KMS-11 (cell line): Measurements from ENCODE around the gene FSTL1.
A peak's percentile ranks its signal among the peaks of the same experiment; 100 is the strongest.

ENCODE experiments used
- H2AFZ ChIP-seq: fragments of 200-600 bp; sonication (generic); 2 replicates; pipeline ENCODE4 v1.6.1; 2016; ENCODE audit warnings: antibody characterized with exemption, mixed run types, low read depth
- H3K27ac ChIP-seq: fragments of 200-600 bp; sonication (generic); 2 replicates; pipeline ENCODE4 v1.6.1; 2016; ENCODE audit warnings: mild to moderate bottlenecking, mixed run types
- H3K27me3 ChIP-seq: fragments of 200-600 bp; sonication (generic); 2 replicates; pipeline ENCODE4 v1.6.1; 2017; ENCODE audit warnings: mild to moderate bottlenecking, low read depth, mixed run types, moderate library complexity; ENCODE audit not compliant: insufficient read depth
- H3K36me3 ChIP-seq: fragments of 200-600 bp; sonication (generic); 2 replicates; pipeline ENCODE4 v1.6.1; 2017; ENCODE audit warnings: mild to moderate bottlenecking, mixed run types; ENCODE audit not compliant: insufficient read depth
- H3K4me1 ChIP-seq: fragments of 200-600 bp; sonication (generic); 2 replicates; pipeline ENCODE4 v1.6.1; 2016; ENCODE audit warnings: mild to moderate bottlenecking, low read depth, mixed run types; ENCODE audit not compliant: poor library complexity, severe bottlenecking
- H3K4me2 ChIP-seq: fragments of 200-600 bp; sonication (generic); 2 replicates; pipeline ENCODE4 v1.7.0; 2016; ENCODE audit warnings: mild to moderate bottlenecking, mixed run types
- H3K4me3 ChIP-seq: fragments of 200-600 bp; sonication (generic); IDR thresholded peaks from 2 replicates; pipeline ENCODE4 v1.6.1; 2017; ENCODE audit warnings: low read depth, low read length, mixed read lengths; ENCODE audit not compliant: insufficient read depth
- H3K79me2 ChIP-seq: fragments of 200-600 bp; sonication (generic); 2 replicates; pipeline ENCODE4 v1.6.1; 2016; ENCODE audit warnings: low read depth, mixed run types; ENCODE audit not compliant: insufficient read depth
- H3K9ac ChIP-seq: fragments of 200-600 bp; sonication (generic); 2 replicates; pipeline ENCODE4 v1.6.1; 2016; ENCODE audit warnings: mild to moderate bottlenecking, mixed run types
- H4K20me1 ChIP-seq: fragments of 200-600 bp; sonication (generic); 2 replicates; pipeline ENCODE4 v1.6.1; 2016; ENCODE audit warnings: mild to moderate bottlenecking, mixed run types; ENCODE audit not compliant: insufficient read depth
- CTCF ChIP-seq: fragments of 200-600 bp; sonication (generic); conservative IDR thresholded peaks from 2 replicates; pipeline ENCODE4 v1.6.1; 2017; ENCODE audit warnings: low read depth, mild to moderate bottlenecking, antibody characterized with exemption, low read length, moderate library complexity, mixed read lengths

FSTL1 gene

GRCh38 chr3:120418446-120418845 lies 32.3 kb downstream of the FSTL1 start:
- Histone ChIP-seq H3K4me3 (no peak overlapping the region), H3K4me1 (peaks cover 16% of the 10 kb centered on the region), H2AFZ (peak overlapping the region; percentile 94; the same call in 1 of the 2 replicates), H3K27me3 (no peaks in the 10 kb centered on the region), H3K79me2 (no peaks in the 10 kb centered on the region), H3K36me3 (no peaks in the 10 kb centered on the region), H3K27ac (no peak overlapping the region), H3K9ac (no peak overlapping the region), H4K20me1 (no peaks in the 10 kb centered on the region), H3K4me2 (peak overlapping the region; percentile 29)
- TF ChIP-seq CTCF, result no peak

- Histone ChIP-seq H4K20me1 (no peaks in the 10 kb centered on the region), H3K79me2 (no peaks in the 10 kb centered on the region), H3K4me2 (peak overlapping the region; percentile 47), H3K36me3 (no peaks in the 10 kb centered on the region), H3K4me1 (peaks cover 16% of the 10 kb centered on the region), H2AFZ (peak overlapping the region; percentile 94), H3K27me3 (no peaks in the 10 kb centered on the region), H3K4me3 (peak overlapping the region; percentile 84), H3K27ac (peak overlapping the region; percentile 17), H3K9ac (peak overlapping the region; percentile 25; the same call in 1 of the 2 replicates)
- TF ChIP-seq CTCF, result peak; percentile 90
Measured at GRCh38 chr3:120417272-120417911, 33.4 kb downstream of the FSTL1 start.

- Histone ChIP-seq H3K79me2 (no peaks in the 10 kb centered on the region), H3K4me1 (peaks cover 16% of the 10 kb centered on the region), H3K27ac (no peak overlapping the region), H3K36me3 (no peaks in the 10 kb centered on the region), H3K4me2 (peak overlapping the region; percentile 37; the same call in 1 of the 2 replicates), H2AFZ (peak overlapping the region; percentile 94), H4K20me1 (no peaks in the 10 kb centered on the region), H3K9ac (no peak overlapping the region), H3K27me3 (no peaks in the 10 kb centered on the region), H3K4me3 (peak overlapping the region; percentile 84)
- no peak for TF ChIP-seq CTCF
Measured at GRCh38 chr3:120416868-120417267, 33.9 kb downstream of the FSTL1 start.

- no peaks in the 10 kb centered on the region for H4K20me1 ChIP-seq
- H3K79me2 ChIP-seq, result no peaks in the 10 kb centered on the region
- H3K9ac ChIP-seq, result no peak overlapping the region
- no peaks in the 10 kb centered on the region for H3K27me3 ChIP-seq
- H3K27ac ChIP-seq, result no peak overlapping the region
- H3K36me3 ChIP-seq, result no peaks in the 10 kb centered on the region
- H3K4me3 ChIP-seq, result no peak overlapping the region
- H3K4me2 ChIP-seq, result no peak overlapping the region
- peaks cover 16% of the 10 kb centered on the region for H3K4me1 ChIP-seq
- no peak overlapping the region for H2AFZ ChIP-seq
- no peak for TF ChIP-seq CTCF
Measured at GRCh38 chr3:120415756-120416155, 35.0 kb downstream of the FSTL1 start.
